ENCODE data around the gene MGP. TPM values are rescaled to one million over a fixed set of nuclear protein-coding genes. Genes with fewer than 3 reads are reported as not detected.

MGP gene
- total and polyA plus RNA-seq, 2 of the 4 experiments (the other 2 are of a cell fraction), result 1.4 to 2.7 TPM

GRCh38 chr12:14873440-14874185 lies 12.0 kb downstream of the MGP start:
- intact Hi-C loops (cut with micrococcal nuclease), result no loop called here
- POLR2A ChIA-PET (ENCODE audit: unreplicated experiment), result interaction anchor here (0.6 kb wide), 1 partner anchor 19 kb away, joined by 9 read pairs; no protein-coding TSS in a partner anchor

More at GRCh38 chr12:14873440-14874185, 12.0 kb downstream of the MGP start:
- H3K4me2 ChIP-seq (ENCODE audit: low read depth, low read length), result no peak overlapping the region
- no peak overlapping the region for H3K4me3 ChIP-seq (ENCODE audit: insufficient read depth, low read depth, low read length)
- H3K36me3 ChIP-seq (ENCODE audit: control insufficient read depth, insufficient read depth, low read length), result no peaks in the 10 kb centered on the region
- no peak overlapping the region for H3K4ac ChIP-seq (ENCODE audit: low read depth, low read length)
- no peaks in the 10 kb centered on the region for H3K79me1 ChIP-seq (ENCODE audit: low read depth in 1 of 2, low read length in 2 of 2)
- 33% methylated on average over 1 of the region's 1 CpG; no CpG with 5 or more reads in 1 of the 2 experiments for WGBS, 2 experiments (ENCODE audit: extremely low coverage in 2 of 2, insufficient read length in 1 of 2)
- no peak overlapping the region; the same call in 1 of the 2 replicates for H3K18ac ChIP-seq (ENCODE audit: low read depth, low read length)
- no peaks in the 10 kb centered on the region for H4K20me1 ChIP-seq (ENCODE audit: insufficient read depth, low read length)
- CTCF ChIA-PET, result interaction anchor here (0.7 to 1.1 kb wide), 2 partner anchors 66 to 122 kb away, joined by 4 read pairs; no protein-coding TSS in a partner anchor
- no peak overlapping the region for H2AK5ac ChIP-seq (ENCODE audit: low read depth, low read length)
- no peak overlapping the region for H4K8ac ChIP-seq (ENCODE audit: low read depth in 2 of 2, low read length in 2 of 2)
- H2AFZ ChIP-seq (replicated peaks; ENCODE audit: low read length, poor library complexity), result no peak overlapping the region
- H2BK120ac ChIP-seq (ENCODE audit: low read depth, low read length), result no peak overlapping the region
- no peaks in the 10 kb centered on the region for H3K9me3 ChIP-seq (ENCODE audit: control insufficient read depth, insufficient read depth, low read length)
- no peak overlapping the region for H3K27ac ChIP-seq (ENCODE audit: insufficient read depth, low read length)
- H3K56ac ChIP-seq (ENCODE audit: extremely low read depth, insufficient read depth, low read length), result no peak overlapping the region
- no peak overlapping the region for H2AK9ac ChIP-seq (replicated peaks; ENCODE audit: low read depth, low read length, poor library complexity)
- in situ Hi-C loops (cut with MboI; ENCODE audit: low sequenced_read_pairs) (no loop called here), dilution Hi-C loops (cut with HindIII; ENCODE audit: low sequenced_read_pairs, unreplicated experiment) (no loop called here)
- no peak overlapping the region for H2BK15ac ChIP-seq (ENCODE audit: low read depth, low read length)
- no peak overlapping the region for H3K14ac ChIP-seq (replicated peaks; ENCODE audit: low read depth, low read length)
- TF ChIP-seq MAZ (IDR thresholded peaks at IDR 0.05; ENCODE audit: borderline replicate concordance, low read depth, low read length) (no peak), BHLHE40 (IDR thresholded peaks at IDR 0.05; ENCODE audit: low read depth, low read length) (no peak), USF2 (IDR thresholded peaks at IDR 0.05; ENCODE audit: low read depth, low read length) (no peak)
- H3K9ac ChIP-seq (ENCODE audit: low read depth, low read length), result no peak overlapping the region
- no peak for ATAC-seq (ENCODE audit: low read depth)
- H4K5ac ChIP-seq (ENCODE audit: low read depth, low read length), result no peak overlapping the region
- H3K4me1 ChIP-seq (ENCODE audit: control insufficient read depth, insufficient read depth, low read length), result no peaks in the 10 kb centered on the region
- DNase-seq, result peak; percentile 16
- H3K9me1 ChIP-seq (ENCODE audit: insufficient read depth, low read length), result no peaks in the 10 kb centered on the region
- H3K23ac ChIP-seq (ENCODE audit: low read depth, low read length), result no peak overlapping the region
- no TSS peak for BruUV-seq (replicated peaks)
- no peak overlapping the region for H4K91ac ChIP-seq (ENCODE audit: insufficient read depth, low read depth, low read length)
- H2BK20ac ChIP-seq (ENCODE audit: low read depth, low read length), result no peak overlapping the region
- no peaks in the 10 kb centered on the region for H3K27me3 ChIP-seq (ENCODE audit: control insufficient read depth, insufficient read depth, low read length)
- H2BK5ac ChIP-seq (ENCODE audit: low read depth, low read length, poor library complexity, severe bottlenecking), result no peak overlapping the region

All from IMR-90 (cell line).